ENCODE data around the gene FAM78B.

The FAM78B gene

GRCh38 chr1:166153525-166154314 is 13.1 kb downstream of the FAM78B start:
- DNase-seq (ENCODE audit: low read depth) = no peak
- no peak overlapping the region for H3K4me3 ChIP-seq (ENCODE audit: low read length)
- no peak for TF ChIP-seq CTCF (conservative IDR thresholded peaks at IDR 0.05; ENCODE audit: low read length)

GRCh38 chr1:166152978-166153377 is 13.8 kb downstream of the FAM78B start:
- DNase-seq (ENCODE audit: low read depth) = no peak
- H3K4me3 ChIP-seq (ENCODE audit: low read length) = no peak overlapping the region
- TF ChIP-seq CTCF (conservative IDR thresholded peaks at IDR 0.05; ENCODE audit: low read length) = no peak

GRCh38 chr1:166151804-166152203 is 15.0 kb downstream of the FAM78B start:
- no peak overlapping the region for H3K4me3 ChIP-seq (ENCODE audit: low read length)
- no peak for TF ChIP-seq CTCF (conservative IDR thresholded peaks at IDR 0.05; ENCODE audit: low read length)
- no peak for DNase-seq (ENCODE audit: low read depth)

GRCh38 chr1:166145499-166145898 is 21.3 kb downstream of the FAM78B start:
- no peak overlapping the region for H3K4me3 ChIP-seq (ENCODE audit: low read length)
- no peak for DNase-seq (ENCODE audit: low read depth)
- TF ChIP-seq CTCF (conservative IDR thresholded peaks at IDR 0.05; ENCODE audit: low read length) = no peak

GRCh38 chr1:166141969-166142368 is 24.8 kb downstream of the FAM78B start:
- no peak for TF ChIP-seq CTCF (conservative IDR thresholded peaks at IDR 0.05; ENCODE audit: low read length)
- no peak overlapping the region for H3K4me3 ChIP-seq (ENCODE audit: low read length)
- DNase-seq (ENCODE audit: low read depth) = no peak

- no peak for TF ChIP-seq CTCF (conservative IDR thresholded peaks at IDR 0.05; ENCODE audit: low read length)
- no peak overlapping the region for H3K4me3 ChIP-seq (ENCODE audit: low read length)
- no peak for DNase-seq (ENCODE audit: low read depth)
Observed at GRCh38 chr1:166140251-166140650, 26.6 kb downstream of the FAM78B start.

GRCh38 chr1:166139735-166140134 is 27.1 kb downstream of the FAM78B start:
- no peak overlapping the region for H3K4me3 ChIP-seq (ENCODE audit: low read length)
- DNase-seq (ENCODE audit: low read depth) = no peak
- no peak for TF ChIP-seq CTCF (conservative IDR thresholded peaks at IDR 0.05; ENCODE audit: low read length)
